ENCODE measurements around the gene NEURL1B.
"Not testable (repeated sequence)": the region's sequence is repeated elsewhere in the genome, so short reads cannot be mapped to it uniquely, and the experiment has no call there.

Gene NEURL1B

GRCh38 chr5:172635038-172635437, 6.0 kb upstream of the NEURL1B start:
- FAIRE-seq = no peak

- FAIRE-seq = no peak
Observed at GRCh38 chr5:172636279-172637050, 4.6 kb upstream of the NEURL1B start.

- FAIRE-seq = no peak
Observed at GRCh38 chr5:172637110-172637580, 3.9 kb upstream of the NEURL1B start.

- no peak for FAIRE-seq
Observed at GRCh38 chr5:172637740-172638139, 3.3 kb upstream of the NEURL1B start.

GRCh38 chr5:172638209-172638768, 2.8 kb upstream of the NEURL1B start:
- no peak for FAIRE-seq

- no peak for FAIRE-seq
Observed at GRCh38 chr5:172640139-172640538, 924 bp upstream of the NEURL1B start.

- FAIRE-seq = no peak
Observed at GRCh38 chr5:172641359-172642050, 442 bp downstream of the NEURL1B start.

- FAIRE-seq = no peak
Observed at GRCh38 chr5:172642051-172642409, 967 bp downstream of the NEURL1B start.

GRCh38 chr5:172642486-172642885, 1.4 kb downstream of the NEURL1B start:
- no peak for FAIRE-seq

- no peak for FAIRE-seq
Observed at GRCh38 chr5:172642926-172643871, 2.1 kb downstream of the NEURL1B start.

GRCh38 chr5:172644266-172644665, 3.2 kb downstream of the NEURL1B start:
- no peak for FAIRE-seq

GRCh38 chr5:172644711-172645110, 3.6 kb downstream of the NEURL1B start:
- FAIRE-seq = no peak

GRCh38 chr5:172645271-172646055, 4.4 kb downstream of the NEURL1B start:
- FAIRE-seq = no peak

GRCh38 chr5:172646716-172647285, 5.7 kb downstream of the NEURL1B start:
- FAIRE-seq = no peak

GRCh38 chr5:172647352-172648012, 6.4 kb downstream of the NEURL1B start:
- FAIRE-seq = no peak

GRCh38 chr5:172648013-172648381, 6.9 kb downstream of the NEURL1B start:
- FAIRE-seq = no peak

- no peak for FAIRE-seq
Observed at GRCh38 chr5:172648755-172649154, 7.7 kb downstream of the NEURL1B start.

GRCh38 chr5:172656496-172656895, 15.4 kb downstream of the NEURL1B start:
- not testable (repeated sequence) for FAIRE-seq

GRCh38 chr5:172657524-172658233, 16.6 kb downstream of the NEURL1B start:
- not testable (repeated sequence) for FAIRE-seq

GRCh38 chr5:172658391-172658790, 17.3 kb downstream of the NEURL1B start:
- no peak for FAIRE-seq

Measured in colon (tissue), 2 donors.